Parathyroid adenoma (tissue), 2 donors: ENCODE data around the gene ZSWIM2.
"Not testable (repeated sequence)": the region's sequence is repeated elsewhere in the genome, so short reads cannot be mapped to it uniquely, and the experiment has no call there.

Source experiments
- H2AFZ ChIP-seq: fragments of 300-600 bp; sonication (generic); one replicate; pipeline ENCODE4 v1.7.0; 2017; ENCODE audit warnings: antibody characterized with exemption, mild to moderate bottlenecking
- H3K27ac ChIP-seq: fragments of 300-600 bp; sonication (generic); one replicate; pipeline ENCODE4 v1.7.0; 2017
- H3K27me3 ChIP-seq: fragments of 300-600 bp; sonication (generic); one replicate; pipeline ENCODE4 v1.7.0; 2017; ENCODE audit warnings: low read length; ENCODE audit not compliant: control insufficient read depth, insufficient read depth
- H3K36me3 ChIP-seq: fragments of 300-600 bp; sonication (generic); one replicate; pipeline ENCODE4 v1.7.0; 2017; ENCODE audit warnings: low read length; ENCODE audit not compliant: control insufficient read depth, insufficient read depth
- H3K4me1 ChIP-seq: fragments of 300-600 bp; sonication (generic); one replicate; pipeline ENCODE4 v1.7.0; 2017; ENCODE audit warnings: control low read depth
- H3K4me2 ChIP-seq: fragments of 300-600 bp; sonication (generic); one replicate; pipeline ENCODE4 v1.7.0; 2017; ENCODE audit warnings: low read length
- H3K4me3 ChIP-seq: fragments of 300-600 bp; sonication (generic); one replicate; pipeline ENCODE4 v1.7.0; 2017; ENCODE audit warnings: low read depth, low read length
- H3K79me2 ChIP-seq: fragments of 300-600 bp; sonication (generic); one replicate; pipeline ENCODE4 v1.7.0; 2017; ENCODE audit warnings: control low read depth
- H3K9ac ChIP-seq: fragments of 300-600 bp; sonication (generic); one replicate; pipeline ENCODE4 v1.7.0; 2017; ENCODE audit warnings: mild to moderate bottlenecking
- H3K9me3 ChIP-seq: fragments of 300-600 bp; sonication (generic); one replicate; pipeline ENCODE4 v1.7.0; 2017; ENCODE audit warnings: low read length; ENCODE audit not compliant: control insufficient read depth
- CTCF ChIP-seq: fragments of 300-600 bp; sonication (generic); IDR thresholded peaks from one replicate; pipeline ENCODE4 v1.7.0; 2017; ENCODE audit warnings: antibody characterized with exemption, mild to moderate bottlenecking
- donor health status: primary hyperparathyroidism.

ZSWIM2 gene

DNA sequence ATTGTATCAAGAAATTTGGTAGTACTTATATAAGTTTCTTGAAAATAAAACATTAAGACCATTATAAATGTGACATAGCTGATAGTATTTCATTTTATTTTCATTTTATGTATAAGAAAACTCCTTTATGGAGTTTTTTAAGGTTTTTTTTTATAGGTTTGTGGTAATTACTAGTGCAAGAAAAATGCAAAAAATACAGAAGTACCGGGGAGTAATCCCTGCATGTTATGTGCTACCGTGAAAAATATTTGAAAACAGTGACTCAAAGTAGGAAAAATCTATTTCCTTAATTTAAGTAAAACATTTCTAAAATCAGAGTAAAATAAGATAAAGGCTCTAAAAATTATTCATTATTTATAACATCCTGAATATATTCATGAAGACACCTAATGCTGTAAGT is 21.6 kb downstream of the ZSWIM2 start:
- no peak overlapping the region for H3K27ac ChIP-seq
- H3K4me1 ChIP-seq: no peaks in the 10 kb centered on the region
- no peaks in the 10 kb centered on the region for H3K27me3 ChIP-seq
- no peak overlapping the region for H3K4me3 ChIP-seq
- no peak for TF ChIP-seq CTCF
- H3K9ac ChIP-seq: no peak overlapping the region
- H2AFZ ChIP-seq: no peak overlapping the region
- no peaks in the 10 kb centered on the region for H3K9me3 ChIP-seq
- no peaks in the 10 kb centered on the region for H3K36me3 ChIP-seq
- H3K4me2 ChIP-seq: no peak overlapping the region
- no peaks in the 10 kb centered on the region for H3K79me2 ChIP-seq

GRCh38 chr2:186822323-186822722 is 26.6 kb downstream of the ZSWIM2 start:
- no peak for TF ChIP-seq CTCF
- Histone ChIP-seq H3K79me2 (no peaks in the 10 kb centered on the region), H3K36me3 (no peaks in the 10 kb centered on the region), H3K27ac (no peak overlapping the region), H3K4me3 (no peak overlapping the region), H3K4me1 (no peaks in the 10 kb centered on the region), H3K27me3 (no peaks in the 10 kb centered on the region), H3K9ac (no peak overlapping the region), H2AFZ (no peak overlapping the region), H3K9me3 (no peaks in the 10 kb centered on the region), H3K4me2 (no peak overlapping the region)

DNA sequence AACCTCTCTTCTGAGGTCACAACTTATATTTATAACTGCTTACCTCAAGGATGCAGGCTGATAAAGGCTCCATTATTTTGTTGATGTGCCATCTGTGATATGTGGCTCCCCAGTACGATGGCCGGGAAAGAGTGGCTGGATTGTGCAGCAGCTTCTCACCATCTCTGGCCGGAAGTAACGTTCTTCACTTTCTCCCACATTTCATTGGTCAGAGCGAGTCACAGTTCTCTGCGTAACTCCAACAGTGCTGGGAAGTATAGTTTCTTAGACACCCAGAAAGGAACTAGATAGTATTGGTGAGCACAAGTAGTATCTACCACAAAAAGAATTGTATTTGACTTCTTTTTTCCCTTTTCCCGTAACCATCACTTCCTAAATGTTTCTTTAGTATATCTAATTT is 28.7 kb downstream of the ZSWIM2 start:
- Histone ChIP-seq H3K9me3 (no peaks in the 10 kb centered on the region), H3K27ac (no peak overlapping the region), H3K36me3 (no peaks in the 10 kb centered on the region), H2AFZ (no peak overlapping the region), H3K9ac (no peak overlapping the region), H3K4me3 (no peak overlapping the region), H3K4me2 (no peak overlapping the region), H3K4me1 (no peaks in the 10 kb centered on the region), H3K27me3 (no peaks in the 10 kb centered on the region), H3K79me2 (no peaks in the 10 kb centered on the region)
- no peak for TF ChIP-seq CTCF

GRCh38 chr2:186811760-186812159 is 37.2 kb downstream of the ZSWIM2 start:
- not testable (repeated sequence) for H3K9me3 ChIP-seq, H3K4me3 ChIP-seq, H3K9ac ChIP-seq, H2AFZ ChIP-seq, H3K27me3 ChIP-seq, H3K4me1 ChIP-seq, H3K27ac ChIP-seq, H3K4me2 ChIP-seq, H3K79me2 ChIP-seq, H3K36me3 ChIP-seq

- H3K36me3 ChIP-seq: no peaks in the 10 kb centered on the region
- no peaks in the 10 kb centered on the region for H3K79me2 ChIP-seq
- no peak overlapping the region for H3K4me3 ChIP-seq
- H3K27me3 ChIP-seq: no peaks in the 10 kb centered on the region
- no peak overlapping the region for H3K4me2 ChIP-seq
- H3K27ac ChIP-seq: no peak overlapping the region
- H3K9ac ChIP-seq: no peak overlapping the region
- H3K9me3 ChIP-seq: no peaks in the 10 kb centered on the region
- H3K4me1 ChIP-seq: no peaks in the 10 kb centered on the region
- no peak overlapping the region for H2AFZ ChIP-seq
- TF ChIP-seq CTCF: no peak
These were observed 42.4 kb downstream of the ZSWIM2 start for GRCh38 chr2:186806591-186806990.

GRCh38 chr2:186798604-186799003 is 50.4 kb downstream of the ZSWIM2 start:
- not testable (repeated sequence) for H3K4me3 ChIP-seq, H3K4me2 ChIP-seq, H3K79me2 ChIP-seq, H3K9ac ChIP-seq, H2AFZ ChIP-seq, H3K27me3 ChIP-seq, H3K9me3 ChIP-seq, H3K36me3 ChIP-seq, H3K27ac ChIP-seq, H3K4me1 ChIP-seq
